ENCODE measurements around the gene MYH4.

MYH4 gene

GRCh38 chr17:10421900-10422542 lies 47.3 kb downstream of the MYH4 start, which contains the start of gene MYH8:
MYH8 (minus strand) TSS chr17:10421950; CDS start chr17:10420227, 1,723 bp downstream.
- in situ Hi-C loops (cut with HindIII; ENCODE audit: low sequenced_read_pairs) = no loop called here

GRCh38 chr17:10421211-10421610 lies 48.1 kb downstream of the MYH4 start:
- in situ Hi-C loops (cut with HindIII; ENCODE audit: low sequenced_read_pairs) = no loop called here

DNA sequence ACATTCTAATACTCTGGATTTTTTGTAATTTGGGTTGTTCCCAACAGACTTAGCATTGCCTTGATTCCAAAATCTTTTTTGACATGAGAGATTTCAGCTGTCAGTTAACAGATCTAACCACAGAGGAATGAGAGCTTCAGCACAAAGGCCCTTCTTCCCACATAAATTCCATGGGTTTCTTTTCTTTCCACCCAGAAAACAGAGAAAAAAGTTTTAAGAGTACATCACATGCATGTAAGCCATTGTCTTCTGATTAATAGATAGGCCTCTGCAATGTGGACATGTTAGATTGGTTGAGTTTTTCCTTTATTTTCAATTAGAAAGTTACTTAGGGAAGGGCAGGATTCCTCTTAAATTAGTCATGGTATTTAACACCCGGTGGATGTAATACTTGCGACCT lies 48.5 kb downstream of the MYH4 start:
- in situ Hi-C loops (cut with HindIII; ENCODE audit: low sequenced_read_pairs) = no loop called here

DNA sequence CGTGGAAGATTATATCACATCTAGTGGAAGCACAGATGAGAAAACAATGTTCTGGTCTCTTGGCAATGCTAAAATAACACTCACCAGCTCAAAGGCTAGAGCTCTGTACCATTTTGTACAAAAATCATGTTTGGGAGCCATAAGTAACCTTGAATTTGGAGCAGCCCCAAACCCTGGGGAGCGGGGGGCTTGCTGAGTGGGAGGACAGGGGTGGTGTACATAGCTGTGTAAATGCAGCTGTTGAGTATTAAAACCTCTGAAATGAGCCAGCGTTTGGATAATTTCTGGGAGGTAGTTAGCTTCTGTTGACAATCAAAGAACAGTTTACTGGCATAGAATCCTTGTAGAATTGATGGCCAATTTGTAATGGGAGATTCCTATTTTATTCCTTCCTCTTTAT lies 51.9 kb downstream of the MYH4 start:
- in situ Hi-C loops (cut with HindIII; ENCODE audit: low sequenced_read_pairs) = no loop called here

GRCh38 chr17:10415161-10415560 lies 54.2 kb downstream of the MYH4 start:
- in situ Hi-C loops (cut with HindIII; ENCODE audit: low sequenced_read_pairs) = no loop called here

GRCh38 chr17:10403589-10403988 lies 65.8 kb downstream of the MYH4 start:
- in situ Hi-C loops (cut with HindIII; ENCODE audit: low sequenced_read_pairs) = no loop called here

GRCh38 chr17:10398352-10398751 lies 71.0 kb downstream of the MYH4 start:
- in situ Hi-C loops (cut with HindIII; ENCODE audit: low sequenced_read_pairs) = no loop called here

DNA sequence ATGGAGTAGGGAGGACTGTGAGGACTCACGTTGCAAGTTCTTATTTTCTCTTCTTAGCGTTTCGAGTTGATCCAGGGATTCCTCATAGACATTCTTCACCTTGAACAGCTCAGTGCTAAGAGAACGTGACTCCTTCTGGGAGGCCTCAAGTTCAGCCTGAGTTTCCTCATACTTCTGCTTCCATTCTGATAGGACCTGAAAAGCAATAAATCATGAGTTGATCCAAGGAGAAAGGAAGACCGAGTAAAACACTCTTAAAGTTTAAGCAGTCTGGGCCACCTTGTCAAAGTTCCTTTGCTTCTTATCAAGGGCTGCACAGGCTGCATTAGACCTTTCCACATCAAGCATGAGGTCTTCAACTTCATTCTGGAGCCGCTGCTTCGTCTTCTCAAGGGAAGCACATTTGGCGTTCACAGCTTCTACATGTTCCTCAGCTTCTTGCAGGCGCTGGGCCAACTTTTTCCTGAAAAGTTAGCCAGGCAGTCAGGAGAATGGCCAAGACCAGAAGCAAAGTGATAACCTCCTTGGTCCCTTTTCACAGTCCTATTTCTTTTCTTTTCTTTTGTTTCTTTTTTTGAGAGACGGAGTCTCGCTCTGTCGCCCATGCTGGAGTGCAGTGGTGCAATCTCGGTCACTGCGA lies 72.7 kb downstream of the MYH4 start:
- in situ Hi-C loops (cut with HindIII; ENCODE audit: low sequenced_read_pairs) = no loop called here

DNA sequence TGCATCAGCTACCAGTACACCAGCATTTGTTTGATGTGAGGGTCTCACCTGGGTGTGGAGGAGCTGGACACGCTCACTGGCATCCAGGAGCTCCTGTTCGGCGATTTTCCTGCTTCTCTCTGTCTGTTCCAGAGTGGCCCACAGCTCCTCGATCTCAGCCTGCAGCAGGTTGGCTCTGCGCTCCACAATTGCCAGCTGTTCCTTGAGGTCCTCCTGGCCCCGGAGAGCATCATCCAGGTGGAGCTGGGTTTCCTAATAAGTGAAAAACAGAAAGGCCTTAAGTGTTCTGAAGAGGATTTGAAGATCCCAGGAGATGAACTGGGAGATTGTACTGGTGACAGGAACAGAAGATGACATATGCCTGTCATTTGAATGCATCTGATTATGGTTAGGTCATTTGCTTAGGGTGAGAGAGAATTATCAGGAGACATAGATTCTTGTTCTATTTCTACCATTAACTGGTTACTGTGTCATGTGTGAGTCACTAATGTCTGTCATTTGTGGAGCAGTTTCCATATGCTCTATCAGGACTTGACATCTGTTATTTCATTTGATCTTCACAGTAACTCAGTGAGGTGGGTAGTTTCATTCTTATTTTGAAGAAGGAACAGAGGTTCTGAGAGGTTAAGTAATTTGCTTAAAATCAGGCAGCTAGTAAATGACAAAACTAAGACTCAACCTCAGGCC lies 75.0 kb downstream of the MYH4 start:
- in situ Hi-C loops (cut with HindIII; ENCODE audit: low sequenced_read_pairs) = no loop called here

Measured in endothelial cell of hepatic sinusoid (primary cell).